ENCODE measurements around the gene PIK3R3.

DNA sequence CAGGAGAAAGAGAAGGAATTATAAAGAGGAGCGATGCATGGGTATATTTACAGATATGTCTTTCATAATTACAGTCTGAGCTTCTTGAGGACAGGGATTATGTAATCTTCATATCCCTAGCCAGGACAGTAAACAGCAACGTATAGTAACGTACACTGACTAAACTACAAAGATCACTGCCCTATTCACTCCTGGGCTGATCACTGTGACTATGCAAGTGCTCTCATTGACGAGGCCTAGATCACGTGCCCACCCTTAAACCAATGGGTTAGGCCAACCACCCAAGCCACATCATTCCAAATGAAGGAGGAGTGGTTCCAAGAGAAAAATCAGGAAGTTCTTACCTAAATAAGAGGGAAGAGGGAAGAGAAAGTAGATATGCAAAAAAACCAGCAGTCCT lies 18.5 kb downstream of the PIK3R3 start:
- TF ChIP-seq, protein P1, sequence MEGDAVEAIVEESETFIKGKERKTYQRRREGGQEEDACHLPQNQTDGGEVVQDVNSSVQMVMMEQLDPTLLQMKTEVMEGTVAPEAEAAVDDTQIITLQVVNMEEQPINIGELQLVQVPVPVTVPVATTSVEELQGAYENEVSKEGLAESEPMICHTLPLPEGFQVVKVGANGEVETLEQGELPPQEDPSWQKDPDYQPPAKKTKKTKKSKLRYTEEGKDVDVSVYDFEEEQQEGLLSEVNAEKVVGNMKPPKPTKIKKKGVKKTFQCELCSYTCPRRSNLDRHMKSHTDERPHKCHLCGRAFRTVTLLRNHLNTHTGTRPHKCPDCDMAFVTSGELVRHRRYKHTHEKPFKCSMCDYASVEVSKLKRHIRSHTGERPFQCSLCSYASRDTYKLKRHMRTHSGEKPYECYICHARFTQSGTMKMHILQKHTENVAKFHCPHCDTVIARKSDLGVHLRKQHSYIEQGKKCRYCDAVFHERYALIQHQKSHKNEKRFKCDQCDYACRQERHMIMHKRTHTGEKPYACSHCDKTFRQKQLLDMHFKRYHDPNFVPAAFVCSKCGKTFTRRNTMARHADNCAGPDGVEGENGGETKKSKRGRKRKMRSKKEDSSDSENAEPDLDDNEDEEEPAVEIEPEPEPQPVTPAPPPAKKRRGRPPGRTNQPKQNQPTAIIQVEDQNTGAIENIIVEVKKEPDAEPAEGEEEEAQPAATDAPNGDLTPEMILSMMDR (IDR thresholded peaks at IDR 0.05), result no peak
- no peak for TF ChIP-seq POLR2A (IDR thresholded peaks at IDR 0.05)
